ENCODE data around the gene DENND2A.
"Not testable (repeated sequence)": the region's sequence is repeated elsewhere in the genome, so short reads cannot be mapped to it uniquely, and the experiment has no call there.

DENND2A gene

DNA sequence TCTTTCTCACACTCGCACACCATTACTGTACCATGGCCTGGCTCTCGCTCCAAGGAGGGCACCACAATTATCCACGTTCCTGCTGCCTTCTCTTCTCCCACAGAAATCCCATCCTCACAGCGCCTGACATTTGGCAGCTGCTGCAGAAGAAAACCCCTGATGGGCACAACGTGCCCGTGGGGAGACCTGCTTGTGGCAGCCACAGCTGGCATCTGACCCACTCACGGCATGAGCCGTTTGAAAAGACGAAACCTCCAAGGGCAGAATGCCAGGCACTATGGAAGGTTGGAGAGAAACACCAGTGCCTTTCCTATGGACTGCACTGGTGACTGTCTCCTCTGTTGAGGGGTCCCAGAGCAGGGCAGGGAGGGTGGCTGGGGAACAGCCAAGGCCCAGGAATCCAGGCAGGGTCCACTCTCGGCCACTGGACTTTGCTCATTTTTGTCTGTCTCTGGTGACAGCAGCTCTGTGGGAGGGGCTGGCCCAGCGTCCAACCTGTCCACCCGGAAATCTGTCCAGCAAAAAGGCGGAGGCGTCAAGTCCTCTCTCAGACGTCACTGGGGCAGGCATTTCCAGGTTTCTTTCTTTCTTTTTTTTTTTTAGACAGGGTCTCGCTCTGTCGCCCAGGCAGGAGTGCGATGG, 100.4 kb downstream of the DENND2A start:
- no peak for DNase-seq

DNA sequence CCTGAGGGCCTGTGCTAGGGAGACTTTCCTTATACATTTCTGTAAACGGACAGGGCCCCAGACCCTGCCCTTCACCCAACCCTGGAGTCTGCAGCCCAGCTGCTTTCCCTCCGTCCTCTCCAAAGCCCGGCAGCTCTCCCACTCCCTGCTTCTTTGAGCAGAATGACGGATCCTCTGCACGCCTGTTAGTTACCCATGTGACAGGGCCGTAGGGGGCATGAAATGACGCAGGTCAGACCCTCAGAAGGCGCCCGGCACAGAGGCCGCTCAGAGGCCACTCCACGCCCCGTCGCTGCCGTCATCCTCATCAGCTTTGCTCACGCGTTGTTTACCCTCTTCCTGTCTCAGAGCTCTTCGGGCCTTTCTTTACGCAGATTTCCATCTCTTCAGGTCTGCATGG, 101.2 kb downstream of the DENND2A start:
- DNase-seq = no peak

DNA sequence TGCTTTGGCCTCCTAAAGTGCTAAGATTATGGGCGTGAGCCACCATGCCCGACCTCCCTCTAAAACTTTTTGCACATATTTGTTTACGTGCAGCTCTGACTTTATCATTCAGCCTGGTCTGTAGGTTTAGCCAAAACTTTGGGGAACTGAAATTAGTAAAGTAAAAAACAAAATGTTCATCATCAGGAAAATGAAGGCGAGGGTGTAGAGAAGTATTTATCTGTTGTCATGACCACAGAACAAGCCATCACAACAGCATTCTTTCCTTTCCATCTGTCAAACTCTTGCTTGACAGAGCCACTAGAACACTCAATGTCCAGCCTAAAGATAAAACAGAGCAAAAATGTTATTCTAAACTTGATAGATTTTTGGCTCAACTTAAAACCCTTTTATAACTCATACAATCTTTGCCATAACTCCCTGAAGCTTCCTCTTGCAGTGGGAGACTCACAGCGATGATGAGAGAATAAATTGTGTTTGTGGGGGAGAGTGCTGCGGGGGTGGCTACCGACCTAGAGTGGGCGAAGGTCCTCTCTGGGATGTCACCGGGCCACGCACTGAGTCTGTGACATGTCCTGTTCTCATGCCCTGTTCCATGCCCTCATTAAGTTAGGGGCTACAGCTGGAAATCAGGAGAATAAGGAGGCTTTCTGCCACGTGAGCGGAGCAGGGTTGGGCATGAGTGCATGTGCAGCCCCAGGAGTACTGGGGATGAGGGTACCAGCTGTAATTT, 102.7 kb downstream of the DENND2A start:
- no peak for DNase-seq

DNA sequence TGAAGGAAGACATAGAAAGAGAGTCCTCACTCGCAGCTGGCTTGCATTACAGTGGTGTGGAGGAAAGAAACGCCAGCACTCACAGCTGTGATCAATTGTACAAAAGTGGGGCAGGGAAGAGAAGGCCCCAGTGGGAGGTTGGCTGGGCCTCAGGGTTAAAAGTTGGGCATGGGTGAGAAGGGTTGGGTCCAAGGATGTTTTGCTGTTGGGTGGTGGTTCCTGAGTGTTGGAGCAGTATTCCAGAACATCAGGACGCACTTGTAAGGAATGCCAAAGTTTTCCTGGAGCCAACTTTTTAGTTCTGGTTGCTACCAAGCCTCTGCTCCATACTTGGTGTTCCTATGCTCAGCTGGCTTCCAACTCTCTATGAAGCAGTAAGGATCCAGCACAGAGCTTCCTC, 105.9 kb downstream of the DENND2A start:
- DNase-seq = no peak

DNA sequence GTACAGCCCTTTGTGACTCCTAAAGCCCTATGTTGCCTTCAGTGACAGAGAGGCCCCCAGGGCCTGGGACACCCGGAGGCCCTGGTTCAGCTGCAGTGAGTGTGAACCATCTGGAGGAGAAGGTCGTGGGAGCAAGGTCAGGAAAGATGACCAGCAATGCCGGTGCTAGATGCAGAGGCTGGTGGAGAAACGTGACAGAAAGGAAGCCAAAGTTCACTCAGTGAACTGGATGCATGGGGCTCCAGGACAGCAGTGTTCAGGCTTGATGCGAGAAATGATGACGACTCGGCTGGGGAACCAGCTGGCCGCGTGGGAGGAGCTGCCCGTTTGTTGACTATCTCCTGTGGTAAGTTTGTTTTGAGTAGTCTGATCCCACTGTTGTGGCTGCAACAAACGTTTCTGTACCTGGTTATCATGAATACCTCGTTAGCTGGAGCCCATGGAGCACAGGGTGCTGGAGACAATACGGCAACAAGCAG, 107.2 kb downstream of the DENND2A start:
- DNase-seq = no peak

DNA sequence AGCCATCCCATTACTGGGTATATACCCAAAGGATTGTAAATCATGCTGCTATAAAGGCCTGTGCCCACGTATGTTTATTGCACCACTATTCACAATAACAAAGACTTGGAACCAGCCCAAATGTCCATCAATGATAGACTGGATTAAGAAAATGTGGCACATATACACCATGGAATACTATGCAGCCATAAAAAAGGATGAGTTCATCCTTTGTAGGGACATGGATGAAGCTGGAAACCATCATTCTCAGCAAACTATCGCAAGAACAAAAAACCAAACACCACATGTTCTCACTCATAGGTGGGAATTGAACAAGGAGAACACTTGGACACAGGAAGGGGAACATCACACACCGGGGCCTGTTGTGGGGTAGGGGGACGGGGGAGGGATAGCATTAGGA, 111.2 kb downstream of the DENND2A start:
- DNase-seq = not testable (repeated sequence)

DNA sequence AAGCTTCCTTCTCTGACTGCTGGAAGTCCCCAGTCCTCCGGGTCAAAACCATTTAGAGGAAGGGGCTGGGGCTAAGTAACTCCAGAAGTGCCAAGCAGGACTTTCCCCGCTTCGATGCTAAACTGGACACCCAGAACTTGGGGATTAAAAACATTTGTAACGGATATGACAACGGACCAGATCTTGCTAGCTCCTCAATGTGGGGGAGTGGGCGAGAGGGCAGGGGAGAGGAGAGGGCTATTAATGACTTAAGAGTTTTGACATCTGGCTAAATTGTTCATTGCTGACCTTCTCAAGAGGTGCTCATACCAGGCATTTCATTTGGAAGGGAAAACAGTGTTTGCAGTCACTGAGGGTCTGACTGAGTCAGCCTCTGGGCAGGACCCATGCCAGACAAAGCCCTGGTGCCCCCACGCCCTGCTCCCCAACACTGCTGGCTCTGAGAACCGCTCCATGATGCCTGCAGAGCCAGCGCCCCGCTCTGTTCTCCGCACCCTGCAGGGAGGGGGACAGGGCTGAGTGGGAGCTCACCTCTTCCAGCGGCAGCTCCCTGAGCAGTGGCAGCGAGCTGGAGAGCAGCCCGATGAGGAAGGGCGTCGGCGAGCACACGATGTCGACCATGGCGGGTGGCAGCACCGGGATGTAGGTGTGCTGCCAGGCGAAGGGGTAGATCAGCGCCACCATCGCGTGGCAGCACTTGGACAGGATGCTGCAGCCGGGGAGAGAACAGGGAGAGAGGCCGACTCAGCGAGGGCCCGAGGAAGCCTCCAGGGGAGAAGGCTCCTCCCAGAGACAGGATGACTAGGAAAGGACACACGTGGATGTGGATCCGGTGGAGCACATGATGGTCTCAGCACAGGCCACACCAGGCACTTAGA, 113.6 kb downstream of the DENND2A start:
- no peak for DNase-seq

DNA sequence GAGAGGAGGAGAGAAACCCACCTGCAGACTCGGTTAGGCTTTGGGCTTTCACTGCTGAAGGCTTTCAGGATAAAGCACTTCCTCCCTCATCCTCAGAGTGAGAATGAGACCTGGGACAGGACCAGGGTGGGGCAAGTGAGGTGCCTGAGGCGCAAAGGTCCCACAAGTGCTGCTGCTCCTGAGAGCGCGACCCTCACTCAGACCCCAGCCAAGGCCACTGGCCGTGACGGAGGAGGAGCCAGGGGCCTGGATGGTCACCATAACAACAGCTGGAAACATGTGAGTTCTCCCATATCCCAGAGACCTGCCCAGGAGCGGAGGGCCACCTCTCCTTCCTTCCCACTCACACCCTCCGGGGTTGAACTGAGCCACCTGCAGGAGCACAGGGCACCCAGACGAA, 114.4 kb downstream of the DENND2A start:
- no peak for DNase-seq

DNA sequence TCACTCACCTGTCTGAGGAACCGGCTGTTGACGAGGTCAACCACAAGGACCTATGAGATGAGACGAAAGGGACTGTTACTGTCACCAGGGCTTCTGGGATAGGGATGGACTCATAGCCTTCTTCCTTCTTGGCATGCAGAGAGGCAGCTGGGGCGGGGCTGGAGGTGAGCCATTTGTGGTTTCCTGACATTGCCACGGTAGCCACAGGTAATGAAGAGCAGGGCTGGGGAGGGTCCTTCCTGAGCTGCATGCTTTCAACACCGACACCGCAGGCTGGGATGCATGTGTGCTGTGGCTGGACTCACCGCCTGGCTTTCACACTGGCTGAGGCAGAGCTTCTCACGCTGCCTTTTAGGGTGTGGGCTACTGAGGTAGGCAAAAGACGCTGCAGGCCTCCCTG, 114.9 kb downstream of the DENND2A start:
- no peak for DNase-seq

DNA sequence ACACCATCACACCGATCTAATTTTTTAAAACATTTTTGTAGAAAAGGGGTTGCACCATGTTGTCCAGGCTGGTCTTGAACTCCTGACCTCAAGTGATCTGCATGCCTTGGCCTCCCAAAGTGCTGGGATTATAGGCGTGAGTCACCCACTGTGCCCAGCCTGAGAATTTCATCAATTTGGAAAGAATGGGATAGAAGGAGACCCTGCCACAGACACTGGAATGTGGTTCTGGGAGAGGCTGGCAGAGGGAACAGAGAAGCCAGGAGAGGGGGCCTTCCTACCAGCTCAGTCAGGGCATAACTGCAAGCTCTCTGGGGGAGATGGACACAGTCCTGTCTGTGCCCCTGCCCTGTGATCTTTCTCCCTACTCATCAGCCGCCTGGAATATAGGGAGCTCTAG, 119.2 kb downstream of the DENND2A start:
- DNase-seq = no peak

DNA sequence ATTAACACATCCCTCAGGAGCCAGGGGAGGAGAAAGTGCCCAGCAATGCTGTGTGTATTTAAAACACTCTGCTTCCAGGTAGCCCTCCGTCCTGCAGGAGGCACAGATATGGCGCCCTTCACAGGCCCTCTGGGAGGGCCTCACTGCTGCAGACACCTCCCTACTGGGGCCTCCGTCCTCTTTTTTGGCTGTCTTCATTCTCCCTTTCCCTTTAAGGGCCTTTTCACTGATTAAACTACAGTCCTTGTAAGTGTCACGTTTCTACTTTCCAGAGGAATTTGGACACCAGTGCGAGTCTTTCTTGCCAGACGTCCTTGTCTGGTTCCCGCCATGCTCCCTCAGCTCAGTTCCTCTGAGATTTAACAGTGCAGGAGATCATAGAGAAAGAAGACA, 121.6 kb downstream of the DENND2A start:
- no peak for DNase-seq

DNA sequence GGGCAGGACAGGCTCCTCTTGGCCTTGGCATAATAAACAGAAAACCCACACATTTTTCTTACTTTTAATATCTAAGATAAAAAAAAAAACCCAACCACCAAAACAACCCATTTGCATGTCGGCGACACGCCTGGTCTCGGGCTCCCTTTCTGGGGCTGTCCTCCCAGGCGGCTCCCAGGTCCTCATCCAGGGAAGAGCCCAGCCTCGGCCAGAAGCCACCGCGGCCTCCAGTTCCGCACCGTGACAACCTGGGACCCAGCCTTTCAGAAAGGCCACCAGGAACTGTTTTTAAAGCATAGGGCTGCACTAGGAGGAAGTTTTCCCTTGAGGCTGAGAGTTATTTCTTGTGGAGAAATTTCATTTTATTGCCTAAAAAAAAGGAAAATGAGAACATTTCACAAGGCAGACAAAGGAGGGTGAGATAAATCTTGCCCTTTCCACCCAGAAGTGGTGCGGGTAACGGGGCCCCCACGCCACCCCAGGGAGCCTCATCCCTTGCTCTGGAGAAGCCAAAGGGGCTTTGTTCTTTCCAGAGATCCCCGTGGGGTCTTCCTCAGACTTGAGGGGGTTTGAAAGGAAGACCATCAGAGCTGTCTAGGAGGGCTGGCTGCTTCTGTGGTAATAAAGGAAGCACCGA, 122.1 kb downstream of the DENND2A start:
- DNase-seq = no peak

DNA sequence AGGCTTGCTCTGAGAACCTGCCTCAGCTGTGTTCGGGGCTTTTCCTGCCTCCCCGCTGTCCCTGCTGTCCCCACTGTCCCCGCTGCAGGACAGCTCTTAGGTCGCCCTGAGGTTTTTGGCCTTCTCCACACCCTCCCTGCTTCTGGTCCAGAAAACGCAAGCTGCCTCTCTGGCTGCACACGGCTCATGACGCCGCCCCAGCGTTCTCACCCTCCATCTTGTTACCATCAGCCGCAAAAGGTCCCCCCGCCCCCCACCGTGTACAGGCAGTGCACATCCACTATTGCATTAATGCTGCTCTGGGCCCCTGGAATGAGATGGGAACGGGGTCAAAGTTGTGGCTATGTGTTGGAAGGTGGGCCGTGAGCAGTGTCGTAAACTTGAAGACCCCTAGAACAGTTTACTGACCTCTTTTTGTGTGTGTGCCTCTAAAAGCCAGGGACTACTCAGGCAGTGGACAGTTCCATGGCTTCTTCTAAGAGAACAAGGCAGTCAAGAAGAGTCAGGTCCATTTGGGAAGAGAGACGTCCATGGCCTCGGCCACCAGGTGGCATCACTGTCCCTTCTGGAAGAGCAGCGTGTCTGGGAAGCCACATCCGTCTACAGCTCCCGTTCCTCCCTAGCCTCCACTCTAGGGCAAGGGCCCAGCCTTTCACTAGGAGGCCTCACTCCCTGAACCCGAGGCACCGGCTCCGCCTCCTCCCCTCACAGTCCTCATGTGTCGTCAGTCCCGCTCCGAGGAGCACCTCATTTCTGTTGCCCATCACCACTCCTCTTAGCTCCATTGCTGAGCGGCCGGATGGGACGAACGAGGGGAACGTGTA, 122.9 kb downstream of the DENND2A start:
- peak; percentile 69 for DNase-seq

DNA sequence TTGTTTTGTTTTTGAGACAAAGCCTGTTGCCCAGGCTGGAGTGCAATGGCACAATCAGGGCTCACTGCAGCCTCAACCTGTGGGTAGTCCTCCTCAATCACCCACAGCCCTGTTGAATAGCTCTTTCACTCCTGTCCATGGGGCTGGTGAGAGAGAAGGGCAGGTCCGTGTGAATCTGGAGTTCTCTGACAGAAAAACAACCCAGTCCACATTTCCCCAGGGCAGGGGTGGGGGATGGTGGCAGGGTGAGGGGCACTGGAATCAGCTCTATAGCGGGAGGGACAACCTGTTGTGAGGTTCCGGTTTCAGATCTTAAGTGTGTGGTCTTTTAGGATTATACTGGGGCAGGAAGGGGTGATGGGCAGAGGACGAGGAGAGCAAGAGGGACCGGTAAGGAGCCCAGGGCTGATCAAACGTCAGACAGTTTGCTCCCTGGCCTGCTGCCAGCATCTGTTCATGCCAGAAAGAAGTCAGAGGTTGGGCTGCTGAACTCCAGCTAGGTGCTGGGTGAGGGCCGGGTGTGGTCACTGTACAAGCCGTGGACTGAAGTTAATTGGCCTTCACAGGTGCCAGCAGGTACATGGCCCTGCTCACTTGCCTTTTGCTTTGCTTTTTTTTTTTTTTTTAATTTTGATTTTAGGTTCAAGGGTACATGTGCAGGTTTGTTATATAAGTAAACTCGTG, 128.2 kb downstream of the DENND2A start:
- peak; percentile 5 for DNase-seq

DNA sequence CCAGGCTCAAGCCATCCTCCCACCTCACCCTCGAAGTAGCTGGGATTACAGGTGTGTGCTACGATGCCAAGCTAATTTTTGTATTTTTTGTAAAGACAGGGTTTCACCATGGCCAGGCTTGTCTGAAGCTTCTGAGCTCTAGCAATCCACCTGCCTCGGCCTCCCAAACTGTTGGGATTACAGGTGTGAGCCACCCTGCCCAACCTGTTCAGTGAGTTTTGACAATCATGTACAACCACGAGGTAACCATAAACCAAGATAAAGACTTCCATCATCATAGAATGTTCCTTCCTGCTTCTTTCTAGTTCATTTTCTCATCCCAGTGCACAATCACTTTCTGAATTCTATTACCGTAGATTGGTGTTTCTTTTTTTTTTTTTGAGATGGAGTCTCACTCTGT, 130.8 kb downstream of the DENND2A start:
- no peak for DNase-seq

DNA sequence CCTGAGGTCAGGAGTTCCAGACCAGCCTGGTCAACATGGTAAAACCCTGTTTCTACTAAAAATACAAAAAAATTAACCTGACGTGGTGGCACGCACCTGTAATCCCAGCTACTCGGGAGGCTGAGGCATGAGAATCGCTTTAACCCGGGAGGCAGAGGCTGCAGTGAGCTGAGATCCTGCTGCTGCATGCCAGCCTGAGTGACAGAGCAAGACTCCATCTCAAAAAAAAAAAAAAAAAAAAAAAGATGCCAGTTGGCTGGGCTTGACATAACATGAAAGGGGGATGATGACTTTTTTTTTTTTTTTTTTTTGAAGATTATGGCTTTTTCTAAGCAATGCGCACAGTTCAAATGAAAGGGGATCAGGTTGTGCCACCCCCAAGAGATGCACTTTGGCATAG, 133.1 kb downstream of the DENND2A start:
- not testable (repeated sequence) for DNase-seq

DNA sequence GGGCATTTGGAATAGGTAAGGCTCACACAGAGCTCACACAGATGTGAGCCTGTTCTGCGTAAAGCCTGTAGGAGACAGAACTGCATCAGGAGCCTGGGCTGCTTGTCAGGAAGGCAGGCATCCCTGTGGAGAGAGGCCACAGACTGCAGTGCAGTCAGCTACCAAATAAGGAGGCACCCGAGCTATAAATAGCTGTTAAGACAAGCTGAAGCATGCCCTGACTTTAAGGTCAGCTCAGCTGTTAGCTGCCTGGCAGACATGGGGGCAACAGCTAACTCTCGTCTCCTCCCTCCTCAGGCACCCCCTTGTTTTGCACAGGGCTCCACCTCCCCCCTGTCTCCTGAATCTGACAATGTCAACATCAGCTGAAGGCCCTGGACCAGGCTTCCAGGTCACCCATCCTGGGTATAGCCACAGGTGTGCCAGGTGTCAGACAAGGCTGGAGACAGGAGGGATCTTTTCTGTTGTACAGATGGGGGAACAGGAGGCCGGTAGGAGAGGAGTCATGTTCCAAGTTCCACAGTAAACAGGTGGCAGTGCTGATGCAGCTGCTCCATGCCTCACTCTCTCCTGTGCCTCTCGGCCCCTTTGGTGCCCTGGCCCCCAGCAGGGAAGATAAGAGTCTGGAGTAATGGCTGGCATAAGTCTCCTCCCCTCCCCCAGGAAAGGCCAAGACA, 133.7 kb downstream of the DENND2A start:
- DNase-seq = no peak

DNA sequence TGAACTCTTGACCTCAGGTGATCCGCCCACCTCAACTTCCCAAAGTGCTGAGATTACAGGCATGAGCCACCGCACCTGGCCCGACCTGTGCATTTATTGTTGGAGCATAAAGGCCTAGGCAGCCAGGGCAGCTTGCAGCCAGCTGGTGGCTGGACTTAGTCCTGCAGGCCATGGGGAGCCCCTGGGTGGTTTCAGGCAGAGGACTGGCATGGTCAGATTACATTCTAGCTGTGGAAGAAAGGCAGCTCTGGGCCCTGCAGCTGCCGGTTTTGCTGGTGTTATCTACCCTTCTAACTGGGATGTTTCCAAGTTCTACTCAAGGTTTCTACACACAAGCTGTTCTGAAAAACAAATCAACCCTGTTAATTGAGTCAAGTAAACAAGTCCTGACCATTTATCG, 138.6 kb downstream of the DENND2A start:
- no peak for DNase-seq

DNA sequence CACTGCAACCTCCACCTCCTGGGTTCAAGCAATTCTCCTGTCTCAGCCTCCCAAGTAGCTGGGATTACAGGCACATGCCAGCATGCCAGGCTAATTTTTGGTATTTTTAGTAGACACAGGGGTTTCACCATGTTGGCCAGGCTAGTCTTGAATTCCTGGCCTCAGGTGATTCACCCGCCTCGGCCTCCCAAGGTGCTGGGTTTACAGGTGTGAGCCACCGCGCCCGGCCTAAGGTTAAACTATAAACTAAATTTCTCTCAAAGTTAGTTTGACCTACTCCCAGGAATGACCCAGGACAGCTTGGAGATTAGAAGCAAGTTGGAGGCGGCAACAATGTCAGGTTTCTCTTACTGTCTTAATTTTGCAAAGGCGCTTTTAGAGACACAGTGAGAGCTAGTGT, 142.8 kb downstream of the DENND2A start:
- not testable (repeated sequence) for DNase-seq

DNA sequence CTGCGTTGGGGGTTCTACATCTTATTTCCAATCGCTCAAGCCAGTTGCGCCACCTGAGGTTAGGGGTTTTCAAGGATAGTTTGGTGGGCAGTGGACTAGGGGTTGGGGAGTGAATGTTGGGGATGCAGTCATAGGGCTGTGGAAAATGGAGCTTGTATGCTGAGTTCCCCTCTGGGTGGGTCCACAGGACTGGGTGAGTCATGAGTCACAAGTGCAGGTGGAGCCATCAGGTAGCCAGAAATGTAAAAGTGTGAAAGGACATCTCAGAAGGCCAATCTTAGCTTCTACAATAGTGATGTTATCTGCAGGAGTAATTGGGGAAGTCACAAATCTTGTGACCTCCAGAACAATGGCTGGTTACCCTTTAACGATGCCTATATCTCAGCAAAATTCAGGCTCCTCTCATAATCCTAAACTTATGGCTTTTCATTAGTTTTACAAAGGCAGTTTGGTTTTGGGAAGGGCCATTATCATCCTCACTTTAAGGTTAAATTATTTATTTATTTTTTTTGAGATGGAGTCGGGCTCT, 143.3 kb downstream of the DENND2A start:
- DNase-seq = no peak
